ENCODE measurements around the gene PIEZO2.

DNA sequence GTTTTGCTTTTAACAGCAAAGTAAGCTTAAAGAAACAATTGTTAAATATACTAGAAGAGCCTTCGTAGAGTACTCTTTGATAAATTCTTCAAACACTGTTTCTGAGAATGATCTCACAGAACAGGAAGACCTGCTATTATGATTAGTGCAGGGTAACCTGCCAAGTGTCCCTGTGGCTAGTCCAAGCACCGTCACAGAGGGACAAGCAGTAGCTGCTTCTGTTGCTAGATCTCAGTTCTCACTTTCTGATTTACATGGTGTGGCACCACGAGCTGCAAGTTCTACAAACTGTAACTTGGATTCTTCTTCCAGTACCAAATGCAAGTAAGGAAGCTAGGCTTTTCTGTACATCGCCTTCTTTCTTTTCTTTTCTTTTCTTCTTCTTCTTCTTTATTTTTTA is 121.5 kb downstream of the PIEZO2 start:
- TF ChIP-seq POLR2A (IDR thresholded peaks at IDR 0.05; ENCODE audit: low read depth, low read length) (no peak), POLR2AphosphoS5 (IDR thresholded peaks at IDR 0.05; ENCODE audit: low read depth, low read length) (no peak)

All from GM12892 (cell line).